ENCODE data around the gene CLIC4. TPM values are rescaled to one million over a fixed set of nuclear protein-coding genes. Genes with fewer than 3 reads are reported as not detected.

CLIC4 gene
- total RNA-seq, 2 donors from 2014 or later, result 740 to 777 TPM

DNA sequence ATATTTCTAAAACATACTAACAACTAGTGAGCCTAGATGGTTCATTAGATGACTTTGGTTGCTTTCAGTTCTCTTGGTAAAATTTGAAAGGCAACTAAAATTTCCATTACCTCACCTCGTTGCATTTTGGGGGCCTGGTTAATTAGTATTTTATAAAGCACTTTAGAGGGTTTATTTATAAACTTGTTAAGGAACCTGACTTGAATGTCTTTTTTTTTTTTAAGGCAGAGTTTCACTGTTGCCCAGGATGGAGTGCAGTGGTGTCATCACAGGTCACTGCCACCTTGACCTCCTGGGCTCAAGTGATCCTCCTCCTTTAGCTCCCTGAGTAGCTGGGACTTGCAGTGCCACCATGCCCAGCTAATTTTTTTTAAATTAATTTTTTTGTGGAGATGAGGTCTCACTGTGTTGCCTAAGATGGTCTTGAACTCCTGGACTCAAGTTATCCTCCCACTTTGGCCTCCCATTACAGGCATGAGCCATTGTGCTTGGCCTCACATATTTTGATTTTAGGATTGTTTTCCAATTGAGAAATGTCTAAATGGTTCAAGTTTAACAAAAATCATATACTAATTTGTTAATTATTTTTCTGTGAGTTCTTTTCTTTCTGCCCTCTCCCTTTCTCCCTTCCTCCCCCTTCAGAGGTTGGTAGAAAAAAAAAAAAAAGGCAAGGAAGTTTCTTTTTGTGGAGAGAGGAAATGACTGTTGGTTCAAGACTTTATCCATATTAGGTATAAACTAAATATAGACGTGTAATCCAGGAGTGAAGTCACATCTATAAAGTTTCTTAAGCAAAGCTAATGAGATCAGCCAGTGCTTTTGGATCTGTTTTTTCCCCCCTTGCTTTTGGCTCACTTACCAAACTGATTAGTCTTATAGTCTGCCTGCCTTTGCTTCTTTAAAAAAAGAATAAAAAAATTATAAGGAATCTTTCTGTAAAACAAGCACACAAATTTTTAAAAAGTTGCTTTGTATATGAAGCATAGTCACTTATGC, 24.7 kb downstream of the CLIC4 start:
- Histone ChIP-seq H3K4me1 (ENCODE audit: control insufficient read depth in 1 of 2, low read depth in 2 of 2) (peaks cover 65 to 82% of the 10 kb centered on the region in 2 donors), H3K4me3 (peak overlapping the region; percentile 19), H3K27me3 (replicated peaks; ENCODE audit: insufficient read depth) (no peaks in the 10 kb centered on the region), H3K36me3 (no peaks in the 10 kb centered on the region), H3K9me3 (no peaks in the 10 kb centered on the region), H3K27ac (peak overlapping the region; percentile 90 to 95)
- TF ChIP-seq, protein P1, sequence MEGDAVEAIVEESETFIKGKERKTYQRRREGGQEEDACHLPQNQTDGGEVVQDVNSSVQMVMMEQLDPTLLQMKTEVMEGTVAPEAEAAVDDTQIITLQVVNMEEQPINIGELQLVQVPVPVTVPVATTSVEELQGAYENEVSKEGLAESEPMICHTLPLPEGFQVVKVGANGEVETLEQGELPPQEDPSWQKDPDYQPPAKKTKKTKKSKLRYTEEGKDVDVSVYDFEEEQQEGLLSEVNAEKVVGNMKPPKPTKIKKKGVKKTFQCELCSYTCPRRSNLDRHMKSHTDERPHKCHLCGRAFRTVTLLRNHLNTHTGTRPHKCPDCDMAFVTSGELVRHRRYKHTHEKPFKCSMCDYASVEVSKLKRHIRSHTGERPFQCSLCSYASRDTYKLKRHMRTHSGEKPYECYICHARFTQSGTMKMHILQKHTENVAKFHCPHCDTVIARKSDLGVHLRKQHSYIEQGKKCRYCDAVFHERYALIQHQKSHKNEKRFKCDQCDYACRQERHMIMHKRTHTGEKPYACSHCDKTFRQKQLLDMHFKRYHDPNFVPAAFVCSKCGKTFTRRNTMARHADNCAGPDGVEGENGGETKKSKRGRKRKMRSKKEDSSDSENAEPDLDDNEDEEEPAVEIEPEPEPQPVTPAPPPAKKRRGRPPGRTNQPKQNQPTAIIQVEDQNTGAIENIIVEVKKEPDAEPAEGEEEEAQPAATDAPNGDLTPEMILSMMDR (IDR thresholded peaks at IDR 0.05), result no peak
- peak; percentile 84 for ATAC-seq (ENCODE audit: insufficient number of reproducible peaks, low FRiP score, low read depth)
- no peak for DNase-seq (ENCODE audit: low spot score)

DNA sequence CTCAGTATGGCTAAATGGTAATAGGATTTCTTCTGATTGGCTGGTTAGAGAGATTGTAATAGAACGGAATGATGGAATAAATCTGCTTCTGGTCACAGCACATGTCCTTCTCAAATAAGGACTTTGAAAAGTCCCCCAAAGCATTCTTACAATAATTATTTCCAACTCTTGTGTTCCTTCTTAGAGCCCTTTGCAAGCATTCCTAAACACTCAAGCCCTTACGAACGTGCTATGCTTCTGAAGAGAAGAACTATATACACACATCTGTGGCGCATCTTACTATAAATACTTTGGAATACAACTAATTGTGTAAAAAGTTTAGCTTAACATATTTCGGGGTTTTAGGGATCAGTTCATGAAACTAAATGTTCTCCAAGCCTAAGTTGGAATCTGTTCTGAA, 25.6 kb downstream of the CLIC4 start:
- no peaks in the 10 kb centered on the region for H3K27me3 ChIP-seq (replicated peaks; ENCODE audit: insufficient read depth)
- H3K4me3 ChIP-seq, result peak overlapping the region; percentile 19
- no peak for ATAC-seq (ENCODE audit: insufficient number of reproducible peaks, low FRiP score, low read depth)
- no peaks in the 10 kb centered on the region for H3K36me3 ChIP-seq
- DNase-seq (ENCODE audit: low spot score), result no peak
- H3K9me3 ChIP-seq, result no peaks in the 10 kb centered on the region
- TF ChIP-seq, protein P1 (IDR thresholded peaks at IDR 0.05), result no peak
- H3K4me1 ChIP-seq (ENCODE audit: control insufficient read depth in 1 of 2, low read depth in 2 of 2), result peaks cover 66 to 80% of the 10 kb centered on the region in 2 donors
- peak overlapping the region; percentile 90 to 95 for H3K27ac ChIP-seq

DNA sequence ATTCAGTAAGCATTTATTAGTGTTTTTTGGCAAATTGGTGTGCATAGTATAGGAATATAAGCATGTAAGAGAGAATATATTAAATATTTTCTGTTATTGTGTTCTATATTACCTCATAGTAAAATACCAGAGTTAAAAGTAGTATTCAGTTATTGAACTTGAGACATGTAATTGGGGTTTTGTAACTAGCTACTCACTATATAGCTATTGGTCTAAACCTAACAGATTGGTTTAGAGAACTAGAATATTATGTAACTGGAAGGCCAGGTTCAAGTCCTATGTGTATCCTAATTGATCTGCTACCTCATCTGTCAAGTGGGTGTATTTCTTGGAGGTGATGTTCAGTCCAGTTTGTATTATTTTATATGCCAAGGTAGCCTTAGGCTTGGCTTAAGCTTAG, 26.3 kb downstream of the CLIC4 start:
- Histone ChIP-seq H3K4me1 (ENCODE audit: control insufficient read depth in 1 of 2, low read depth in 2 of 2) (peaks cover 71 to 82% of the 10 kb centered on the region in 2 donors), H3K9me3 (no peaks in the 10 kb centered on the region), H3K4me3 (peak overlapping the region; percentile 19), H3K36me3 (no peaks in the 10 kb centered on the region), H3K27me3 (replicated peaks; ENCODE audit: insufficient read depth) (no peaks in the 10 kb centered on the region), H3K27ac (peak overlapping the region; percentile 90 to 95)
- DNase-seq (ENCODE audit: low spot score) (no peak), ATAC-seq (ENCODE audit: insufficient number of reproducible peaks, low FRiP score, low read depth) (no peak)
- TF ChIP-seq, protein P1 (IDR thresholded peaks at IDR 0.05), result no peak

DNA sequence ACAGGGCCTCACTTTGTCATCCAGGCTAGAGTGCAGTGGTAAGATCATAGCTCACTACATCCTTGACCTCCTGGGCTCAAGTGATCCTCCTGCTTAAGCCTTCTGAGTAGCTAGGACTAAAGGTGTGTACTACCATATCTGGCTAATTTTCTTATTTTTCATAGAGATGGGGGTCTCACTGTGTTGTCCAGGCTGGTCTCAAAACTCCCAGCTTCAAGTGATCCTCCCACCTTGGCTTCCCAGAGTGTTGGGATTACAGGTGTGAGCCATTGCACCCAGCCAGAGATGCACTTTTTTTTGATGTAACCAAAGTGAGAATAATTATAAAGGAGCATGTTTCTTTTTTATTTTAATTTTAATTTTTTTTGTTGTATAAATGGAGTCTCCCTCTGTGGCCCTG, 28.4 kb downstream of the CLIC4 start:
- TF ChIP-seq, protein P1 (IDR thresholded peaks at IDR 0.05), result no peak
- H3K27me3 ChIP-seq (replicated peaks; ENCODE audit: insufficient read depth), result no peaks in the 10 kb centered on the region
- peak overlapping the region; percentile 70 to 90 for H3K27ac ChIP-seq
- H3K9me3 ChIP-seq, result no peaks in the 10 kb centered on the region
- no peak for DNase-seq (ENCODE audit: low spot score)
- peaks cover 68 to 84% of the 10 kb centered on the region in 2 donors for H3K4me1 ChIP-seq (ENCODE audit: control insufficient read depth in 1 of 2, low read depth in 2 of 2)
- no peak overlapping the region for H3K4me3 ChIP-seq
- no peaks in the 10 kb centered on the region for H3K36me3 ChIP-seq
- no peak for ATAC-seq (ENCODE audit: insufficient number of reproducible peaks, low FRiP score, low read depth)

DNA sequence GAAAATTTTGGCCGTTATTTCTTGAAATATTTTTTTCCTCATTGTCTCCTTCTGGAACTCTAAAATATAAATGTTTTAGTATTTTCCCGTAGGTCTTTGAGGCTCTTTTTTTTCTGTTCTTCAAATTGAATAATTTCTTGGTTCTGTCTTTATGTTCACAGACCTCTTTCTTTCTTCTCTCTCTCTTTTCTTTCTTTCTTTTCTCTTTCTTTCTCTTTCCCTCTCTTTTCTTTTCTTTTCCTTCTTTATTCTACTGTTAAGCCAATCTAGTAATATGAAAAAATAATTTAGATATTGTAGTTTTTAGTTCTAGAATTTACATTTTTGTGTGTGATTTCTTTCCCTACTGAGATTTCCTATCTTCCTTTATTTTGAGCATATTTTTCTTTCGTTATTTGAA, 30.1 kb downstream of the CLIC4 start:
- H3K9me3 ChIP-seq, result no peaks in the 10 kb centered on the region
- ATAC-seq (ENCODE audit: insufficient number of reproducible peaks, low FRiP score, low read depth), result no peak
- DNase-seq (ENCODE audit: low spot score), result no peak
- no peaks in the 10 kb centered on the region for H3K36me3 ChIP-seq
- peaks cover 72 to 86% of the 10 kb centered on the region in 2 donors for H3K4me1 ChIP-seq (ENCODE audit: control insufficient read depth in 1 of 2, low read depth in 2 of 2)
- H3K27ac ChIP-seq, result peak overlapping the region; percentile 2 to 29
- H3K4me3 ChIP-seq, result no peak overlapping the region
- TF ChIP-seq, protein P1 (IDR thresholded peaks at IDR 0.05), result no peak
- H3K27me3 ChIP-seq (replicated peaks; ENCODE audit: insufficient read depth), result no peaks in the 10 kb centered on the region

Measured in thoracic aorta (tissue), 2 donors.